Trophoblast cell (in vitro differentiated cells and primary cell): Measurements from ENCODE around the gene PHACTR1.

Source experiments
- DNase-seq, 2 donors: peaks; one replicate each; pipeline ENCODE4 v3.0.0-alpha.2; 2016
- H2AFZ ChIP-seq: 2 replicates; pipeline ENCODE4 v1.6.1; 2013; ENCODE audit warnings: low read length, moderate library complexity, mild to moderate bottlenecking; ENCODE audit not compliant: insufficient read depth, poor library complexity
- H2AK5ac ChIP-seq: 2 replicates; pipeline ENCODE4 v1.6.1; 2013; ENCODE audit warnings: mild to moderate bottlenecking, low read length
- H2BK120ac ChIP-seq: 2 replicates; pipeline ENCODE4 v1.6.1; 2013; ENCODE audit warnings: low read length, mild to moderate bottlenecking, moderate library complexity; ENCODE audit not compliant: insufficient read depth, poor library complexity
- H2BK12ac ChIP-seq: 2 replicates; pipeline ENCODE4 v1.6.1; 2013; ENCODE audit warnings: mild to moderate bottlenecking, low read length, moderate library complexity
- H2BK5ac ChIP-seq: 2 replicates; pipeline ENCODE4 v1.6.1; 2013; ENCODE audit warnings: low read length, low read depth, moderate library complexity, mild to moderate bottlenecking; ENCODE audit not compliant: poor library complexity
- H3K14ac ChIP-seq: 2 replicates; pipeline ENCODE4 v1.6.1; 2013; ENCODE audit warnings: mild to moderate bottlenecking, low read length
- H3K18ac ChIP-seq: 2 replicates; pipeline ENCODE4 v1.6.1; 2013; ENCODE audit warnings: mild to moderate bottlenecking, low read length
- H3K23ac ChIP-seq: 2 replicates; pipeline ENCODE4 v1.6.1; 2013; ENCODE audit warnings: low read length
- H3K27ac ChIP-seq: 2 replicates; pipeline ENCODE4 v1.5.1; 2013; ENCODE audit warnings: low read depth, mild to moderate bottlenecking, inconsistent platforms, low read length, moderate library complexity
- H3K27me3 ChIP-seq: 2 replicates; pipeline ENCODE4 v1.6.1; 2013; ENCODE audit warnings: inconsistent platforms, mild to moderate bottlenecking, low read length, moderate library complexity; ENCODE audit not compliant: insufficient read depth
- H3K36me3 ChIP-seq, 2 experiments: 1 replicate in 1 of 2; 2 replicates in 1 of 2; pipeline ENCODE4 v1.6.1; 2013; ENCODE audit warnings: low read length in 2 of 2, mild to moderate bottlenecking in 2 of 2, moderate library complexity in 1 of 2; ENCODE audit not compliant: insufficient read depth in 2 of 2, control insufficient read depth in 1 of 2
- H3K4ac ChIP-seq: 2 replicates; pipeline ENCODE4 v1.6.1; 2013; ENCODE audit warnings: low read depth, mild to moderate bottlenecking, low read length, moderate library complexity
- H3K4me1 ChIP-seq, 2 experiments: 1 replicate in 1 of 2; 2 replicates in 1 of 2; pipeline ENCODE4 v1.6.1; 2013; ENCODE audit warnings: low read length in 2 of 2, mild to moderate bottlenecking in 2 of 2, moderate library complexity in 1 of 2; ENCODE audit not compliant: insufficient read depth in 2 of 2, control insufficient read depth in 1 of 2
- H3K4me2 ChIP-seq: 2 replicates; pipeline ENCODE4 v1.6.1; 2013; ENCODE audit warnings: inconsistent platforms, mild to moderate bottlenecking, low read length, moderate library complexity
- H3K4me3 ChIP-seq: 2 replicates; pipeline ENCODE4 v1.5.1; 2013; ENCODE audit warnings: mild to moderate bottlenecking, low read depth, low read length, inconsistent platforms
- H3K79me1 ChIP-seq: one replicate; pipeline ENCODE4 v1.6.1; 2013; ENCODE audit warnings: low read length
- H3K79me2 ChIP-seq: 2 replicates; pipeline ENCODE4 v1.6.1; 2013; ENCODE audit warnings: low read length, mild to moderate bottlenecking; ENCODE audit not compliant: control insufficient read depth, insufficient read depth, poor library complexity
- H3K9ac ChIP-seq: 2 replicates; pipeline ENCODE4 v1.6.1; 2013; ENCODE audit warnings: mild to moderate bottlenecking, low read length
- H3K9me3 ChIP-seq: 2 replicates; pipeline ENCODE4 v1.6.1; 2013; ENCODE audit warnings: low read depth, mild to moderate bottlenecking, control low read depth, inconsistent platforms, low read length; ENCODE audit not compliant: insufficient read depth
- H4K12ac ChIP-seq: 2 replicates; pipeline ENCODE4 v1.6.1; 2013; ENCODE audit warnings: low read depth, mild to moderate bottlenecking, low read length, moderate library complexity
- H4K8ac ChIP-seq: 2 replicates; pipeline ENCODE4 v1.6.1; 2013; ENCODE audit warnings: low read depth, mild to moderate bottlenecking, low read length, moderate library complexity
- H4K91ac ChIP-seq: one replicate; pipeline ENCODE4 v1.6.1; 2013; ENCODE audit warnings: low read depth, mild to moderate bottlenecking, low read length, moderate library complexity
- WGBS: extraction: QIAGEN DNeasy Blood & Tissue Kit; methylation state at CpG from one replicate; pipeline ENCODE4 v1.1.7; 2013; ENCODE audit warnings: missing lambda C conversion rate; ENCODE audit not compliant: insufficient read length, insufficient coverage; ENCODE audit errors: extremely low coverage; 5-methylcytosine and 5-hydroxymethylcytosine counted together

PHACTR1 gene

GRCh38 chr6:12962529-12962928 lies 246.0 kb downstream of the PHACTR1 start:
- DNase-seq, result no peak
- H3K4me3 ChIP-seq, result no peak overlapping the region

GRCh38 chr6:12962987-12963386 lies 246.4 kb downstream of the PHACTR1 start:
- Histone ChIP-seq H2BK12ac (no peak overlapping the region), H3K4me3 (no peak overlapping the region), H3K9me3 (no peaks in the 10 kb centered on the region), H3K27ac (no peak overlapping the region), H4K12ac (no peak overlapping the region), H3K4me1 (peaks cover 2% of the 10 kb centered on the region in 2 experiments), H3K79me1 (no peaks in the 10 kb centered on the region), H3K4ac (no peak overlapping the region), H2AFZ (no peak overlapping the region), H2BK5ac (no peak overlapping the region), H2AK5ac (no peak overlapping the region), H2BK120ac (no peak overlapping the region), H3K4me2 (no peak overlapping the region), H3K79me2 (no peaks in the 10 kb centered on the region), H3K14ac (no peak overlapping the region), H3K36me3 (no peaks in the 10 kb centered on the region), H3K27me3 (no peaks in the 10 kb centered on the region), H3K23ac (no peak overlapping the region), H3K9ac (no peak overlapping the region), H3K18ac (no peak overlapping the region), H4K91ac (no peak overlapping the region), H4K8ac (no peak overlapping the region)
- WGBS, result no CpG with 5 or more reads among the region's 5 CpGs
- DNase-seq, result no peak

More at GRCh38 chr6:12962529-12962928, 246.0 kb downstream of the PHACTR1 start:
- no peaks in the 10 kb centered on the region for H3K79me1 ChIP-seq
- peaks cover 4% of the 10 kb centered on the region in 2 experiments for H3K4me1 ChIP-seq
- H4K8ac ChIP-seq, result no peak overlapping the region
- no peaks in the 10 kb centered on the region for H3K79me2 ChIP-seq
- H2AK5ac ChIP-seq, result no peak overlapping the region
- no peak overlapping the region for H3K9ac ChIP-seq
- no peak overlapping the region for H3K4ac ChIP-seq
- H3K9me3 ChIP-seq, result no peaks in the 10 kb centered on the region
- H3K36me3 ChIP-seq, result no peaks in the 10 kb centered on the region
- no peak overlapping the region for H3K4me2 ChIP-seq
- no peak overlapping the region for H2BK120ac ChIP-seq
- no peak overlapping the region for H4K12ac ChIP-seq
- no peaks in the 10 kb centered on the region for H3K27me3 ChIP-seq
- H2BK12ac ChIP-seq, result no peak overlapping the region
- no peak overlapping the region for H3K23ac ChIP-seq
- H3K14ac ChIP-seq, result no peak overlapping the region
- H3K27ac ChIP-seq, result no peak overlapping the region
- WGBS, result no CpG with 5 or more reads among the region's 1 CpG
- H2BK5ac ChIP-seq, result no peak overlapping the region
- no peak overlapping the region for H2AFZ ChIP-seq
- no peak overlapping the region for H4K91ac ChIP-seq
- no peak overlapping the region for H3K18ac ChIP-seq

GRCh38 chr6:12963567-12963966 lies 247.0 kb downstream of the PHACTR1 start:
- H3K79me2 ChIP-seq, result no peaks in the 10 kb centered on the region
- WGBS, result no CpG with 5 or more reads among the region's 4 CpGs
- no peak overlapping the region for H2BK5ac ChIP-seq
- no peak overlapping the region for H3K27ac ChIP-seq
- no peak overlapping the region for H2BK12ac ChIP-seq
- no peak overlapping the region for H2AK5ac ChIP-seq
- H3K14ac ChIP-seq, result no peak overlapping the region
- no peak overlapping the region for H4K8ac ChIP-seq
- no peaks in the 10 kb centered on the region for H3K27me3 ChIP-seq
- no peak overlapping the region for H3K23ac ChIP-seq
- no peak overlapping the region for H4K91ac ChIP-seq
- H2AFZ ChIP-seq, result no peak overlapping the region
- no peak overlapping the region for H3K9ac ChIP-seq
- H3K9me3 ChIP-seq, result no peaks in the 10 kb centered on the region
- no peak for DNase-seq
- no peaks in the 10 kb centered on the region for H3K79me1 ChIP-seq
- no peak overlapping the region for H4K12ac ChIP-seq
- no peak overlapping the region for H2BK120ac ChIP-seq
- H3K36me3 ChIP-seq, result no peaks in the 10 kb centered on the region
- H3K18ac ChIP-seq, result no peak overlapping the region
- no peak overlapping the region for H3K4ac ChIP-seq
- peaks cover 2% of the 10 kb centered on the region in 2 experiments for H3K4me1 ChIP-seq
- H3K4me3 ChIP-seq, result no peak overlapping the region
- no peak overlapping the region for H3K4me2 ChIP-seq

GRCh38 chr6:12967686-12968085 lies 251.1 kb downstream of the PHACTR1 start:
- Histone ChIP-seq H3K9me3 (no peaks in the 10 kb centered on the region), H2BK12ac (no peak overlapping the region), H3K14ac (no peak overlapping the region), H3K36me3 (no peaks in the 10 kb centered on the region), H4K91ac (no peak overlapping the region), H2BK120ac (no peak overlapping the region), H3K79me1 (no peaks in the 10 kb centered on the region), H2AK5ac (no peak overlapping the region), H3K4ac (no peak overlapping the region), H3K27me3 (no peaks in the 10 kb centered on the region), H2BK5ac (no peak overlapping the region), H3K4me1 (peaks cover 6 to 7% of the 10 kb centered on the region in 2 experiments), H3K4me2 (no peak overlapping the region), H2AFZ (no peak overlapping the region), H3K27ac (no peak overlapping the region), H3K79me2 (no peaks in the 10 kb centered on the region), H4K8ac (no peak overlapping the region), H3K9ac (no peak overlapping the region), H3K18ac (no peak overlapping the region), H4K12ac (no peak overlapping the region), H3K23ac (no peak overlapping the region), H3K4me3 (no peak overlapping the region)
- DNase-seq, result no peak
- WGBS, result no CpG with 5 or more reads among the region's 7 CpGs
